BE2C (cell line): ENCODE results near the gene ZFPM1.

Experiments
- DNase-seq: peaks from one replicate; pipeline ENCODE4 v3.0.0-alpha.2; 2020
- H3K27me3 ChIP-seq: fragments of 250-450 bp; sonication (Bioruptor Pico); 2 replicates; pipeline ENCODE4 v1.5.1; 2020; ENCODE audit warnings: mild to moderate bottlenecking
- H3K36me3 ChIP-seq: fragments of 250-450 bp; sonication (Bioruptor Pico); 2 replicates; pipeline ENCODE4 v1.5.1; 2020; ENCODE audit warnings: mild to moderate bottlenecking
- H3K4me1 ChIP-seq: fragments of 250-450 bp; sonication (Bioruptor Pico); 2 replicates; pipeline ENCODE4 v1.5.1; 2020
- H3K4me3 ChIP-seq: 2 replicates; pipeline ENCODE4 v1.5.1; 2011; ENCODE audit warnings: low read depth, low read length
- H3K9me3 ChIP-seq: fragments of 250-450 bp; sonication (Bioruptor Pico); 2 replicates; pipeline ENCODE4 v1.5.1; 2020
- CTCF ChIP-seq: IDR thresholded peaks from 2 replicates; pipeline ENCODE4 v1.5.1; 2012; ENCODE audit warnings: mild to moderate bottlenecking, low read depth, low read length

Gene ZFPM1

GRCh38 chr16:88478889-88479792, 26.1 kb downstream of the ZFPM1 start:
- DNase-seq, result no peak
- TF ChIP-seq CTCF, result no peak
- H3K4me1 ChIP-seq, result peaks cover 18% of the 10 kb centered on the region
- no peaks in the 10 kb centered on the region for H3K36me3 ChIP-seq
- H3K9me3 ChIP-seq, result no peaks in the 10 kb centered on the region
- H3K4me3 ChIP-seq, result no peak overlapping the region
- H3K27me3 ChIP-seq, result no peaks in the 10 kb centered on the region

GRCh38 chr16:88479793-88480760, 27.0 kb downstream of the ZFPM1 start:
- H3K4me3 ChIP-seq, result no peak overlapping the region
- TF ChIP-seq CTCF, result no peak
- no peak for DNase-seq
- H3K27me3 ChIP-seq, result no peaks in the 10 kb centered on the region
- H3K4me1 ChIP-seq, result peaks cover 15% of the 10 kb centered on the region
- H3K9me3 ChIP-seq, result no peaks in the 10 kb centered on the region
- H3K36me3 ChIP-seq, result no peaks in the 10 kb centered on the region

GRCh38 chr16:88480829-88481228, 27.7 kb downstream of the ZFPM1 start:
- TF ChIP-seq CTCF, result no peak
- DNase-seq, result no peak
- H3K27me3 ChIP-seq, result no peaks in the 10 kb centered on the region
- no peak overlapping the region for H3K4me3 ChIP-seq
- H3K4me1 ChIP-seq, result peaks cover 15% of the 10 kb centered on the region
- no peaks in the 10 kb centered on the region for H3K36me3 ChIP-seq
- H3K9me3 ChIP-seq, result no peaks in the 10 kb centered on the region

GRCh38 chr16:88481851-88482250, 28.8 kb downstream of the ZFPM1 start:
- DNase-seq, result no peak
- TF ChIP-seq CTCF, result no peak
- no peaks in the 10 kb centered on the region for H3K36me3 ChIP-seq
- H3K9me3 ChIP-seq, result no peaks in the 10 kb centered on the region
- H3K4me1 ChIP-seq, result peaks cover 15% of the 10 kb centered on the region
- H3K27me3 ChIP-seq, result no peaks in the 10 kb centered on the region
- H3K4me3 ChIP-seq, result no peak overlapping the region

- Histone ChIP-seq H3K4me3 (no peak overlapping the region), H3K36me3 (no peaks in the 10 kb centered on the region), H3K4me1 (peaks cover 17% of the 10 kb centered on the region), H3K27me3 (no peaks in the 10 kb centered on the region), H3K9me3 (peaks cover 2% of the 10 kb centered on the region; the same call in 1 of the 2 replicates)
- TF ChIP-seq CTCF, result no peak
- no peak for DNase-seq
These were observed 29.7 kb downstream of the ZFPM1 start for GRCh38 chr16:88482630-88483391.
